Nephron progenitor cell (in vitro differentiated cells): Measurements from ENCODE around the gene APOBEC3A.

Experiments
- DNase-seq: peaks from one replicate; pipeline ENCODE4 v3.0.0; 2021
- H3K27ac Mint-ChIP-seq: 2 replicates; pipeline ENCODE4 v1.8.0; 2021; ENCODE audit warnings: mild to moderate bottlenecking, moderate library complexity, mixed read lengths
- H3K27me3 Mint-ChIP-seq: 2 replicates; pipeline ENCODE4 v1.8.0; 2021; ENCODE audit warnings: mild to moderate bottlenecking, low read depth, mixed read lengths; ENCODE audit not compliant: poor library complexity
- H3K36me3 Mint-ChIP-seq: 2 replicates; pipeline ENCODE4 v1.8.0; 2021; ENCODE audit warnings: low read depth, mixed read lengths
- H3K4me1 Mint-ChIP-seq: 2 replicates; pipeline ENCODE4 v1.8.0; 2021; ENCODE audit warnings: mixed read lengths
- H3K4me3 Mint-ChIP-seq: 2 replicates; pipeline ENCODE4 v1.8.0; 2021; ENCODE audit warnings: mild to moderate bottlenecking, moderate library complexity, mixed read lengths
- H3K9me3 Mint-ChIP-seq: 2 replicates; pipeline ENCODE4 v1.8.0; 2021; ENCODE audit warnings: mild to moderate bottlenecking, moderate library complexity, mixed read lengths
- CTCF ChIP-seq: fragments of 200-600 bp; sonication (generic); IDR thresholded peaks from 2 replicates; pipeline ENCODE4 v1.5.0; 2021; ENCODE audit warnings: antibody characterized with exemption

Gene APOBEC3A

GRCh38 chr22:38935023-38935422, 22.4 kb upstream of the APOBEC3A start:
- Mint-ChIP-seq H3K4me3 (no peak overlapping the region), H3K4me1 (peaks cover 37% of the 10 kb centered on the region), H3K9me3 (peaks cover 13% of the 10 kb centered on the region), H3K27me3 (peaks cover 25% of the 10 kb centered on the region), H3K36me3 (no peaks in the 10 kb centered on the region), H3K27ac (no peak overlapping the region)
- no peak for DNase-seq
- TF ChIP-seq CTCF, result no peak

DNA sequence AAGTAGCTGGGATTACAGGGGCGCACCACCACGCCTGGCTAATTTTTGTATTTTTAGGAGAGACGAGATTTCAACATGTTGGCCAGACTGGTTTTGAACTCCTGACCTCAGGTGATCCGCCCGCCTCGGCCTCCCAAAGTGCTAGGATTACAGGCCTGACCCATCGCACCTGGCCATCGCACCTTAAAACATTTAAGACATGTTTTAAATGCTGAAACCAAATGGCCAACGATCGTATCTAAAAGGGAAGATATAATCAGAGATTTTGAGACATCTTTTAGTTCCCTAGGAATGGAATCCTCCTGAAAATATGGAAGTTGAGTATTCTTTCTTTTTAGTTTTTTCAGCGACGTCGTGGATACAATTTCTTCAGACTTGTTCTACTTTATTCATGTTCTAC, 21.8 kb upstream of the APOBEC3A start:
- peaks cover 25% of the 10 kb centered on the region for H3K27me3 Mint-ChIP-seq
- no peak for TF ChIP-seq CTCF
- no peak for DNase-seq
- peaks cover 13% of the 10 kb centered on the region for H3K9me3 Mint-ChIP-seq
- H3K4me3 Mint-ChIP-seq, result no peak overlapping the region
- no peak overlapping the region for H3K27ac Mint-ChIP-seq
- peaks cover 37% of the 10 kb centered on the region for H3K4me1 Mint-ChIP-seq
- H3K36me3 Mint-ChIP-seq, result no peaks in the 10 kb centered on the region

GRCh38 chr22:38936562-38936961, 20.8 kb upstream of the APOBEC3A start:
- TF ChIP-seq CTCF, result no peak
- H3K36me3 Mint-ChIP-seq, result no peaks in the 10 kb centered on the region
- peaks cover 13% of the 10 kb centered on the region for H3K9me3 Mint-ChIP-seq
- no peak for DNase-seq
- peaks cover 40% of the 10 kb centered on the region for H3K4me1 Mint-ChIP-seq
- H3K27me3 Mint-ChIP-seq, result peaks cover 29% of the 10 kb centered on the region
- no peak overlapping the region for H3K4me3 Mint-ChIP-seq
- no peak overlapping the region for H3K27ac Mint-ChIP-seq

GRCh38 chr22:38937036-38937435, 20.4 kb upstream of the APOBEC3A start:
- no peak for TF ChIP-seq CTCF
- H3K27ac Mint-ChIP-seq, result no peak overlapping the region
- no peak for DNase-seq

GRCh38 chr22:38937541-38937940, 19.9 kb upstream of the APOBEC3A start:
- DNase-seq, result no peak
- no peak for TF ChIP-seq CTCF
- H3K4me3 Mint-ChIP-seq, result no peak overlapping the region
- peaks cover 7% of the 10 kb centered on the region for H3K9me3 Mint-ChIP-seq
- H3K27ac Mint-ChIP-seq, result peak overlapping the region; percentile 21
- peaks cover 46% of the 10 kb centered on the region for H3K4me1 Mint-ChIP-seq
- peaks cover 28% of the 10 kb centered on the region for H3K27me3 Mint-ChIP-seq
- H3K36me3 Mint-ChIP-seq, result no peaks in the 10 kb centered on the region

More at GRCh38 chr22:38937036-38937435, 20.4 kb upstream of the APOBEC3A start:
- Mint-ChIP-seq H3K27me3 (peaks cover 26% of the 10 kb centered on the region), H3K4me1 (peaks cover 45% of the 10 kb centered on the region), H3K9me3 (peaks cover 13% of the 10 kb centered on the region), H3K36me3 (no peaks in the 10 kb centered on the region), H3K4me3 (no peak overlapping the region)

GRCh38 chr22:38938221-38938620, 19.2 kb upstream of the APOBEC3A start:
- DNase-seq, result no peak
- no peak overlapping the region for H3K4me3 Mint-ChIP-seq
- H3K27me3 Mint-ChIP-seq, result peaks cover 28% of the 10 kb centered on the region
- no peaks in the 10 kb centered on the region for H3K36me3 Mint-ChIP-seq
- H3K4me1 Mint-ChIP-seq, result peaks cover 53% of the 10 kb centered on the region
- peaks cover 3% of the 10 kb centered on the region for H3K9me3 Mint-ChIP-seq
- TF ChIP-seq CTCF, result no peak
- H3K27ac Mint-ChIP-seq, result peak overlapping the region; percentile 56
